Spleen (tissue), 7 donors: ENCODE data around the gene TRIM69.

Experiments
- POLR2A ChIP-seq, 3 donors: fragments of 450-650 bp; IDR thresholded peaks; one replicate each; pipeline ENCODE4 v1.5.1; 2017; ENCODE audit warnings: antibody characterized with exemption in 3 of 3, mild to moderate bottlenecking in 1 of 3
- TF ChIP-seq, protein P1 (sequence below), 11 experiments: fragments of 200-600 bp in 7 of 11; fragments of 450-650 bp in 4 of 11; sonication (generic) in 4 of 11; IDR thresholded peaks in 8 of 11; conservative IDR thresholded peaks in 3 of 11; 1 replicate in 7 of 11; 2 replicates in 4 of 11; pipeline versions ENCODE4 v1.4.0 to v1.8.0; 2016 to 2021; ENCODE audit warnings: antibody characterized with exemption in 11 of 11, inconsistent platforms in 4 of 11, mild to moderate bottlenecking in 1 of 11
- donor health status: DM: no; HTN: no; CAD: no; lungs with moderate emphysema.
- donor health status: DM: no; HTN: no; CAD: no.
- donor health status: DM: no; HTN: no; CAD: no.

DNA sequence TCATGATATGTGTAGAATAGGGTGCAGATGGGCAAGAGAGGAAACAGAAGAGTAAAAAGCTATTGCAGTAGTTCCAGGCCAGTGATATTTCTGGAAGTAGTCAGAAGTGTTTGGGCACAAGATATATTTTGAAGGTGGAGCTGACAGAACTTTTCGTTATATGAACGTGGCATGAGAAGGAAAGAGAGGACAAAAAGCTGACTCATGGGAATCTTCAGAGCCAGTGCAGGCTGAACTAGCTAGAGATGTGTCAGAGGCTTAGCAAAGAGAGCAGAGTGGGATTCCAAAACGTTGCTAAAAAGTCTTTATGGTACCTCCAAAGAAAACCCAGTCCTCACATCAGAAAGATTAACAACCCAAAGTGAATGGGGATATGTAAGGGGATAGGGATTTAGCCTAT is 28.7 kb downstream of the TRIM69 start:
- no peak for TF ChIP-seq POLR2A (IDR thresholded peaks at IDR 0.05)
- TF ChIP-seq, protein P1, sequence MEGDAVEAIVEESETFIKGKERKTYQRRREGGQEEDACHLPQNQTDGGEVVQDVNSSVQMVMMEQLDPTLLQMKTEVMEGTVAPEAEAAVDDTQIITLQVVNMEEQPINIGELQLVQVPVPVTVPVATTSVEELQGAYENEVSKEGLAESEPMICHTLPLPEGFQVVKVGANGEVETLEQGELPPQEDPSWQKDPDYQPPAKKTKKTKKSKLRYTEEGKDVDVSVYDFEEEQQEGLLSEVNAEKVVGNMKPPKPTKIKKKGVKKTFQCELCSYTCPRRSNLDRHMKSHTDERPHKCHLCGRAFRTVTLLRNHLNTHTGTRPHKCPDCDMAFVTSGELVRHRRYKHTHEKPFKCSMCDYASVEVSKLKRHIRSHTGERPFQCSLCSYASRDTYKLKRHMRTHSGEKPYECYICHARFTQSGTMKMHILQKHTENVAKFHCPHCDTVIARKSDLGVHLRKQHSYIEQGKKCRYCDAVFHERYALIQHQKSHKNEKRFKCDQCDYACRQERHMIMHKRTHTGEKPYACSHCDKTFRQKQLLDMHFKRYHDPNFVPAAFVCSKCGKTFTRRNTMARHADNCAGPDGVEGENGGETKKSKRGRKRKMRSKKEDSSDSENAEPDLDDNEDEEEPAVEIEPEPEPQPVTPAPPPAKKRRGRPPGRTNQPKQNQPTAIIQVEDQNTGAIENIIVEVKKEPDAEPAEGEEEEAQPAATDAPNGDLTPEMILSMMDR (IDR thresholded peaks at IDR 0.05 in 8 of 11, conservative IDR thresholded peaks at IDR 0.05 in 3 of 11) = no peak
